ENCODE data around the gene YJEFN3. TPM values are rescaled to one million over a fixed set of nuclear protein-coding genes. Genes with fewer than 3 reads are reported as not detected.

YJEFN3 gene
- total and polyA plus RNA-seq, 2 donors (not counting 3 experiments of a cell fraction or from before 2014, with no cell fraction given) = 1.9 to 2.1 TPM

DNA sequence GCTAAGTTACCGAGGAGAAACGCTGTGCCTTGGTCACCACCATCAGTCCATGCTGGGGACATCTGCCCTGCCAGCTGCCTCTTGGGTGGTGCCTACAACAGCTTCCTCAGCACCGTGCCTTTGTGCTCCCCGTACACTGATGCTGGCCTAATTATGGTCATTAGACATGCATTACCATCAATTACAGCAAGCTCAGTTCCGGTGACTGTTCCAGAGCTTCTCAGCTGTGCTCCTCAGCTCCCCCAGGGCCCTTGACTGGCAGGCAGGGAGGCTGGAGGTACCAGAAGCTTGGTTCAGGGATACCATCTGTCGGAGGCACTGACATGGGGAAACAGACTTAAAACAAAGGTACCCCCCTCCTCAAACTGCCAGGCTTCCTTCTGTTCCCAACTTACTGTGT, 49.5 kb downstream of the YJEFN3 start:
- no peak overlapping the region for H3K4me2 ChIP-seq (ENCODE audit: insufficient read depth, low read length)
- no peaks in the 10 kb centered on the region for H3K4me1 ChIP-seq (ENCODE audit: control insufficient read depth, extremely low read depth, insufficient read depth, low read length)
- DNase-seq (ENCODE audit: low read depth, low spot score) = no peak
- intact Hi-C loops (cut with micrococcal nuclease) = no loop called here
- H3K27ac ChIP-seq (ENCODE audit: insufficient read depth, low read depth, low read length) = no peak overlapping the region
- H3K36me3 ChIP-seq (ENCODE audit: control insufficient read depth in 2 of 2, extremely low read depth in 1 of 2, insufficient read depth in 2 of 2, low read length in 2 of 2) = no peaks in the 10 kb centered on the region
- H4K20me1 ChIP-seq (replicated peaks; ENCODE audit: control insufficient read depth, extremely low read depth, insufficient read depth, low read length) = no peaks in the 10 kb centered on the region
- FAIRE-seq = no peak
- dilution Hi-C loops (cut with MboI; ENCODE audit: extremely low pct_ligation_motif_present, low sequenced_read_pairs) = no loop called here
- H2AFZ ChIP-seq (ENCODE audit: low read depth, low read length) = no peak overlapping the region
- H3K9ac ChIP-seq (replicated peaks; ENCODE audit: extremely low read depth, insufficient read depth, low read length) = no peak overlapping the region
- no peak overlapping the region for H3K4me3 ChIP-seq (replicated peaks in 1 of 3; ENCODE audit: insufficient read depth in 1 of 3, low read depth in 1 of 3, low read length in 3 of 3)
- BruUV-seq (replicated peaks) = no TSS peak
- ChIA-PET CTCF (interaction anchor here (1.1 kb wide), 1 partner anchor 20 kb away, joined by 3 read pairs; no protein-coding TSS in a partner anchor), POLR2A (no interaction called here)
- no peaks in the 10 kb centered on the region for H3K9me1 ChIP-seq (replicated peaks; ENCODE audit: control insufficient read depth, extremely low read depth, insufficient read depth, low read length)
- no peaks in the 10 kb centered on the region for H3K79me2 ChIP-seq (ENCODE audit: control insufficient read depth, insufficient read depth, low read length)
- H3K27me3 ChIP-seq (ENCODE audit: control insufficient read depth in 2 of 2, insufficient read depth in 2 of 2, low read length in 2 of 2) = no peaks in the 10 kb centered on the region
- H3K9me3 ChIP-seq (replicated peaks; ENCODE audit: control insufficient read depth, insufficient read depth, low read length) = no peaks in the 10 kb centered on the region
- TF ChIP-seq POLR2AphosphoS5 (IDR thresholded peaks at IDR 0.05; ENCODE audit: insufficient read depth, low read depth, low read length) (no peak), POLR2A (IDR thresholded peaks at IDR 0.05; ENCODE audit: low read depth, low read length) (no peak), GATA2 (IDR thresholded peaks at IDR 0.05; ENCODE audit: insufficient read depth, insufficient read length, low read depth, low read length) (no peak), JUN (IDR thresholded peaks at IDR 0.05; ENCODE audit: borderline replicate concordance, insufficient read depth, insufficient read length, low read depth) (no peak), MYC (IDR thresholded peaks at IDR 0.05; ENCODE audit: low read depth, low read length) (no peak), FOS (IDR thresholded peaks at IDR 0.05; ENCODE audit: borderline replicate concordance, insufficient read depth, low read length) (no peak), EZH2 (IDR thresholded peaks at IDR 0.05; ENCODE audit: borderline replicate concordance, low read depth, low read length, severe bottlenecking) (no peak)
- TF ChIP-seq, protein P1, sequence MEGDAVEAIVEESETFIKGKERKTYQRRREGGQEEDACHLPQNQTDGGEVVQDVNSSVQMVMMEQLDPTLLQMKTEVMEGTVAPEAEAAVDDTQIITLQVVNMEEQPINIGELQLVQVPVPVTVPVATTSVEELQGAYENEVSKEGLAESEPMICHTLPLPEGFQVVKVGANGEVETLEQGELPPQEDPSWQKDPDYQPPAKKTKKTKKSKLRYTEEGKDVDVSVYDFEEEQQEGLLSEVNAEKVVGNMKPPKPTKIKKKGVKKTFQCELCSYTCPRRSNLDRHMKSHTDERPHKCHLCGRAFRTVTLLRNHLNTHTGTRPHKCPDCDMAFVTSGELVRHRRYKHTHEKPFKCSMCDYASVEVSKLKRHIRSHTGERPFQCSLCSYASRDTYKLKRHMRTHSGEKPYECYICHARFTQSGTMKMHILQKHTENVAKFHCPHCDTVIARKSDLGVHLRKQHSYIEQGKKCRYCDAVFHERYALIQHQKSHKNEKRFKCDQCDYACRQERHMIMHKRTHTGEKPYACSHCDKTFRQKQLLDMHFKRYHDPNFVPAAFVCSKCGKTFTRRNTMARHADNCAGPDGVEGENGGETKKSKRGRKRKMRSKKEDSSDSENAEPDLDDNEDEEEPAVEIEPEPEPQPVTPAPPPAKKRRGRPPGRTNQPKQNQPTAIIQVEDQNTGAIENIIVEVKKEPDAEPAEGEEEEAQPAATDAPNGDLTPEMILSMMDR (IDR thresholded peaks at IDR 0.05; ENCODE audit: extremely low read depth in 1 of 2, insufficient read depth in 1 of 2, low read depth in 1 of 2, low read length in 2 of 2) = no peak
- TF ChIP-seq, protein P2, sequence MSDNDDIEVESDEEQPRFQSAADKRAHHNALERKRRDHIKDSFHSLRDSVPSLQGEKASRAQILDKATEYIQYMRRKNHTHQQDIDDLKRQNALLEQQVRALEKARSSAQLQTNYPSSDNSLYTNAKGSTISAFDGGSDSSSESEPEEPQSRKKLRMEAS (IDR thresholded peaks at IDR 0.05; ENCODE audit: insufficient read depth, insufficient read length) = no peak
